ENCODE measurements around the gene HEATR3.

DNA sequence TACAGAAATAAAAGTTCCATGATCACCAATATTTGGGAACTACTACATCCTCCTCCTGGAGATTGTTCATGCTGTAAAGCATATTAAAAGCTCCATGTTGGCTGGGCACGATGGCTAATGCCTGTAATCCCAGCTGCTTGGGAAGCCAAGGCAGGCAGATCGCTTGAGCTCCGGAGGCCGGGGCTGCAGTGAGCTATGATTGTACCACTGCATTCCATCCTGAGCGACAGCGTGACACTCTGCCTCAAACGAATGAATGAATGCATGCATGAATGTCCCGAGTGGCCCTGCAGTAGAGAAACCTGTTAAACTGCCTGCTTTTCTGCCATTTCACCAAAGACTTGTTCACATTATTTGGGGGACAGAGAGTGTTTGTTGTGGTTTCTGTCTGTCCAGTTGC, 25.8 kb upstream of the HEATR3 start:
- TF ChIP-seq, protein P1, sequence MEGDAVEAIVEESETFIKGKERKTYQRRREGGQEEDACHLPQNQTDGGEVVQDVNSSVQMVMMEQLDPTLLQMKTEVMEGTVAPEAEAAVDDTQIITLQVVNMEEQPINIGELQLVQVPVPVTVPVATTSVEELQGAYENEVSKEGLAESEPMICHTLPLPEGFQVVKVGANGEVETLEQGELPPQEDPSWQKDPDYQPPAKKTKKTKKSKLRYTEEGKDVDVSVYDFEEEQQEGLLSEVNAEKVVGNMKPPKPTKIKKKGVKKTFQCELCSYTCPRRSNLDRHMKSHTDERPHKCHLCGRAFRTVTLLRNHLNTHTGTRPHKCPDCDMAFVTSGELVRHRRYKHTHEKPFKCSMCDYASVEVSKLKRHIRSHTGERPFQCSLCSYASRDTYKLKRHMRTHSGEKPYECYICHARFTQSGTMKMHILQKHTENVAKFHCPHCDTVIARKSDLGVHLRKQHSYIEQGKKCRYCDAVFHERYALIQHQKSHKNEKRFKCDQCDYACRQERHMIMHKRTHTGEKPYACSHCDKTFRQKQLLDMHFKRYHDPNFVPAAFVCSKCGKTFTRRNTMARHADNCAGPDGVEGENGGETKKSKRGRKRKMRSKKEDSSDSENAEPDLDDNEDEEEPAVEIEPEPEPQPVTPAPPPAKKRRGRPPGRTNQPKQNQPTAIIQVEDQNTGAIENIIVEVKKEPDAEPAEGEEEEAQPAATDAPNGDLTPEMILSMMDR (IDR thresholded peaks at IDR 0.05) = no peak
- TF ChIP-seq POLR2A (IDR thresholded peaks at IDR 0.05) = no peak

Data from esophagus squamous epithelium (tissue), 4 donors.